Chondrocyte (in vitro differentiated cells): ENCODE measurements around the gene FJX1. TPM values are rescaled to one million over a fixed set of nuclear protein-coding genes. Genes with fewer than 3 reads are reported as not detected.
A peak's percentile ranks its signal among the peaks of the same experiment; 100 is the strongest.

ENCODE experiments used
- DNase-seq: peaks from one replicate; pipeline ENCODE4 v3.0.0; 2021; ENCODE audit warnings: mixed read lengths, low spot score
- H3K27ac Mint-ChIP-seq: one replicate; pipeline ENCODE4 v1.8.0; 2021; ENCODE audit warnings: mild to moderate bottlenecking, moderate library complexity, mixed read lengths; ENCODE audit not compliant: unreplicated experiment
- H3K27me3 Mint-ChIP-seq: 2 replicates; pipeline ENCODE4 v1.8.0; 2021; ENCODE audit warnings: low read depth, mixed read lengths
- H3K36me3 Mint-ChIP-seq: 2 replicates; pipeline ENCODE4 v1.8.0; 2021; ENCODE audit warnings: low read depth, mixed read lengths
- H3K4me1 Mint-ChIP-seq: 2 replicates; pipeline ENCODE4 v1.8.0; 2021; ENCODE audit warnings: low read depth, mild to moderate bottlenecking, mixed read lengths
- H3K4me3 Mint-ChIP-seq: one replicate; pipeline ENCODE4 v1.8.0; 2021; ENCODE audit warnings: mild to moderate bottlenecking, moderate library complexity, mixed read lengths; ENCODE audit not compliant: unreplicated experiment
- H3K9me3 Mint-ChIP-seq: 2 replicates; pipeline ENCODE4 v1.8.0; 2021; ENCODE audit warnings: low read depth, mixed read lengths
- CTCF ChIP-seq: fragments of 200-600 bp; sonication (generic); IDR thresholded peaks from 2 replicates; pipeline ENCODE4 v1.5.0; 2021; ENCODE audit warnings: antibody characterized with exemption, mild to moderate bottlenecking, moderate library complexity
- total RNA-seq: library from RNA; stranded (reverse); gene quantifications from 3 replicates; pipeline ENCODE4 v1.2.1, GENCODE V29; 2021

FJX1 gene
- total RNA-seq, 1 donor from 2014 or later: 15.9 TPM

- H3K27ac Mint-ChIP-seq: no peak overlapping the region
- no peaks in the 10 kb centered on the region for H3K36me3 Mint-ChIP-seq
- H3K27me3 Mint-ChIP-seq: no peaks in the 10 kb centered on the region
- H3K4me3 Mint-ChIP-seq: no peak overlapping the region
- TF ChIP-seq CTCF: no peak
- no peaks in the 10 kb centered on the region for H3K9me3 Mint-ChIP-seq
- H3K4me1 Mint-ChIP-seq: peaks cover 12% of the 10 kb centered on the region
- no peak for DNase-seq
Observed at GRCh38 chr11:35635933-35636332, 17.7 kb downstream of the FJX1 start.

- no peaks in the 10 kb centered on the region for H3K9me3 Mint-ChIP-seq
- H3K27ac Mint-ChIP-seq: no peak overlapping the region
- no peak overlapping the region for H3K4me3 Mint-ChIP-seq
- H3K4me1 Mint-ChIP-seq: peaks cover 7% of the 10 kb centered on the region
- no peak for DNase-seq
- no peaks in the 10 kb centered on the region for H3K36me3 Mint-ChIP-seq
- no peaks in the 10 kb centered on the region for H3K27me3 Mint-ChIP-seq
- TF ChIP-seq CTCF: no peak
Observed at GRCh38 chr11:35639591-35640179, 21.4 kb downstream of the FJX1 start.

- Mint-ChIP-seq H3K4me3 (no peak overlapping the region), H3K27me3 (no peaks in the 10 kb centered on the region), H3K4me1 (peaks cover 7% of the 10 kb centered on the region), H3K9me3 (no peaks in the 10 kb centered on the region), H3K36me3 (no peaks in the 10 kb centered on the region), H3K27ac (peak overlapping the region; percentile 11)
- DNase-seq: no peak
- no peak for TF ChIP-seq CTCF
Observed at GRCh38 chr11:35641171-35641897, 23.1 kb downstream of the FJX1 start.

GRCh38 chr11:35641964-35642363 is 23.7 kb downstream of the FJX1 start:
- Mint-ChIP-seq H3K36me3 (no peaks in the 10 kb centered on the region), H3K4me1 (peaks cover 7% of the 10 kb centered on the region), H3K4me3 (no peak overlapping the region), H3K9me3 (no peaks in the 10 kb centered on the region), H3K27ac (no peak overlapping the region), H3K27me3 (no peaks in the 10 kb centered on the region)
- TF ChIP-seq CTCF: no peak
- no peak for DNase-seq

- H3K9me3 Mint-ChIP-seq: no peaks in the 10 kb centered on the region
- TF ChIP-seq CTCF: no peak
- no peak overlapping the region for H3K4me3 Mint-ChIP-seq
- no peak for DNase-seq
- H3K27ac Mint-ChIP-seq: no peak overlapping the region
- H3K27me3 Mint-ChIP-seq: no peaks in the 10 kb centered on the region
- no peaks in the 10 kb centered on the region for H3K36me3 Mint-ChIP-seq
- peaks cover 6% of the 10 kb centered on the region for H3K4me1 Mint-ChIP-seq
Observed at GRCh38 chr11:35647421-35648093, 29.3 kb downstream of the FJX1 start.
